HG03196 (cell line): ENCODE data around the gene PHF13.
A peak's percentile ranks its signal among the peaks of the same experiment; 100 is the strongest.

ENCODE experiments used
- ATAC-seq: cut with Tn5 transposase; IDR thresholded peaks from one replicate; pipeline ENCODE4 v1.9.1; 2021; ENCODE audit not compliant: unreplicated experiment

Gene PHF13

GRCh38 chr1:6601049-6601922 lies 12.2 kb upstream of the PHF13 start:
- peak; percentile 33 for ATAC-seq

DNA sequence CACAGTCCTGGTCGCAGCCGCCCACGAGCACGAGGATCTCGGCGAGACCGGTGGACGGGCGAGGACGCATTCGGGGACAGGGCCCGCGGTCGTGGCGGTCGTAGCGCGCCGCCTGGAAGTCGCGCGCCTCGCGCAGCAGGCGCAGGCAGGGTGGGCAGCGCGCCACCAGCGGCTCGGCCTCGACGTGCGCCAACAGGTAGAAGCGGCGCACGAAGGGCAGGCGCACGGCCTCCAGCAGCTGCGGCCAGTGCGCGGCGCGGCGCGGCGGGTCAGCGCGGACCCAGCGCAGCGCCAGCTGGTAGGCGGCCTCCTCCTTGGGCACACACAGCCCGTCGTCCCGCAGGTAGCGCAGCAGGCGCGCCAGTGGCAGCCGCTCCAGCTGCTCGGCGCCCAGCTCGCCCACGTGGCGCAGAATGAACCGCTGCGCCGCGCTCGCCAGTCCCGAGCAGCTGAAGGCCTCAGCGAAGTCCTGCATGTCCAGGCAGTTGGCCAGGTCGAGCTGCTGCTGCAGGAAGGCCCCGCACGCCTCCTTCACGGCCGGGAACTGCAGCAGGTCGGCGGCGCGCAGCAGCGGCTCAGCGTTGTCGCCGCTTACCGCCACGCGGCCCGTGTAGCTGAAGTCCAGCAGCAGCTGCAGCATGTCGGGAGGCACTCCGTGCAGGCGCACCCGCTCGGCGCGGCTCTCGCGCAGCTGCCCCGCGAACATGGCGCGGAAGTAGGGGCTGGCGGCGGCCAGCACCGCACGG lies 11.4 kb upstream of the PHF13 start:
- no peak for ATAC-seq

DNA sequence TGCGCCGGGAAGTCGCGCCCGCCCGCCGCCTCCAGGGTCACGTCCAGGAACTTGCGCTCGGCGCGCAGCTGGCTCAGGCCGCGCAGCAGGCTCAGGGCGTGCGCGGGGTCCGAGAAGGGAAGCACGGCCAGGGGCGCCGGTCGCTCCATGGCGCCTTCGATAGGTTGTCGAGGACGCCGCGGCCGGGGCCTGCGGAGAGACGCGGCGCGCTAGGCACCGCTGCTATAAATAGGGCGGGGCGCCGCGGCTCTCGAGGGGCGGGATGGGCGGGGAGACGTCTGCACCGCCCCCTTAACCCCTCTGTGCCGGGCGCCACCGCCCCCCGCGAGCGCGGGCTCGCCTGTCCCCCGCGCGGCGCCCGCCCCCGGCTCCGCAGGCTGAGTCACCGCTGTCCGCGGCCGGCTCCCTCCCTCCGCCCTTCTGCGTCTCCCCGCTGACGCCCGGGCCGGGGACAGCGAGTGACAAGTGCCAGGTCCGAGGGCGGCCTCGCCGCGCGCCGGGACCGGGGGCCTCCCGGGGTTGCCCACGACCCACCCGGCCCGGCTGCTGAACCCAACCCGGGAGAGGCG lies 10.8 kb upstream of the PHF13 start, which contains the start of gene KLHL21:
Gene KLHL21, minus strand, starts transcription at position 201 of the 569 bp plus-strand sequence. Its CDS starts 52 bp downstream, at position 149.
- ATAC-seq: peak; percentile 57

DNA sequence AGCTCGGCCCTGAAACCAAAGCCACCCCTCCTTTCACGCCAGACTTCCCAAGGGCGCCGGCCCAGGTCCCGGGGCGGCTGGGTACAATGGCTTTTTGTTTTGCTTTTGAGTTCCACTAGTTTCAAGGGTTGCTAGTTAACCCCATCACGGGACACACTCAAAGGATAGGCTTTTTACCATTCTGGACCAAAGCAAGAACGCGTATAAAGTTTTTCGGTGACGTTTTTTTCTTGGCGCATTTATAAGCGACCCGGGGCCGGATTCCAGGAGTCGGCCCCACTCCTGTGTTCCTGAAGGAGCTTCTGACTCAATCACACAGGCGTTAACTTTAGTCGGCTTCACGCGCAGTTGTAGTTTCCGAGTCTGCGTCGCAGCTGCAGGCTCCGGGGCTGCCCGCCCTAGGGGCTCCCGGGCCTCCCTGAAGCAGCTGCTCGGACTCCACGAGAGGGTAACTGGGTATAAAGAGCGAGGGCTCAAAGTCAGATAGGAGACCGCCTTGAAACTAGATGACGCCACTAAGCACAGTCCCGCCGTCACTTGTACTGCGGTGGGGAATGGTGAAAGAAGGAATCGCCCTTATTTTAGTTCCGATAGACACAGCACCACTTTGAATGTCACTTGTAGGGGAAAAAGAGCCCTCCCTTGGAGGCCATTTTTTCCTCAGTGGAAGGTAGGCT lies 10.2 kb upstream of the PHF13 start:
- ATAC-seq: peak; percentile 16

DNA sequence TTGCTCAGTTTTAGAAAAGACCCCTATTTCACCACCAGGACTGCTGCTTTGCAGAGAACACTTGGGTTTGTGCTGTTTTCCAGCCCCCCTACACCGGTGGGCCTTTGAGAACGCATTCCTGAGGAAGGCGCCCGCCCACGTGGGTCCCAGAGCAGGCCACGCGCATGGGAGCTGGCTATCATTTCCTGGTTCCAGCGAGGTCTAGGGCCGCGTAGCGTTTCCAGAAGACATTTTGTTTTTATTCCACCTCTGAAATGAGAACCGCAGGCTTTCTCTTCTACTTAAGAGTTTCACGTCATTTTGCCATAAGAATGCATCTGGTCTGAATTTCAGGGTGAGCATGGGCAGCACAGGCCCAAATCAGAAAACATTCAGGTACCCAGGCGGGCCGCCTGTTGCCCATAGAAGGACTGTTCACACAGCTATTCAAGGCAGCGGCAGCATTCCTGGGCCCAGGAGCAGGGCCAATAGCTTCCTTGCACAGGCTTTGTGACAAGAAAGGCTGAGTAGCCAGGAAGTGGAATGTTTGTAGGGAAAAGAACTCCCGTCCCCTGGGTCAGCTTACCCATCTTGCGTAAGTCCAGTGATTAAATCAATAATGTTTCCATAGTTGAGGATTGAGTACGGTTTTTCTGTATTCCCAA lies 9.5 kb upstream of the PHF13 start:
- no peak for ATAC-seq

DNA sequence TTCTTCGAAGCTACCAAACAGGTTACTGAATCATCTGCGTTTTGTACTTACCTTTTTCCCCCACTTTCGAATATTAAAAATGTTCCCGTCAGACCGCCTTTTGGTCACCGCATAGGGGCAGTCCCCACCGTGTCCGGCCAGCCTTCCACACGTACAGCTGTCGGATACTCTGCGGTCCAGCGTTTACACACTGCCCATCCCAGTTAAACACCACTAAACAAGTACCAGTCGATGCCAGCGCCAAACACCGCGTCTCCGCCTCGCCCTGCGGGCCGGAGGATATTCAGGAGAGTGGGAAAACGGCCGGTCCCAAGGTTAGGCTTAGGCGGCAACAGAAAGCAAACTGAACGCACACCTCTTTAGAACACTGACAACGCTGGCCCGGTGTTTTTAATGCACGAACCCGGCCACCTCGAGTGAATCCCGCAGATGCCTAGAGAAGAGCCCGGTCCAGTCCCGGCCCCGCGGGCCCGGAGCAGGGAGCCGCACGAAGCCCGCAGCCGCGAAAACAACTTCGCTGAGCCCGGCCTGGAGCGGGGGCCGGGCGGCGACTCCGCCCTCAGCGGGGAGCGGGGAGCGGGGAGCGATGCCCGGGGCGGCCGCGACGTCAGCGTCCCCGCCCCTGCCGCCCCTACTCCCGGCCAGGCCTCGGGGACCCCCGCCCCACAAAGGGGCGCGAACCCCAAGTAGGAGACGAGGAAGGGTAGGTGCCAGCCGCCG lies 730 bp upstream of the PHF13 start:
- ATAC-seq: peak; percentile 41

GRCh38 chr1:6614019-6614928 lies 743 bp downstream of the PHF13 start:
- ATAC-seq: no peak

GRCh38 chr1:6614929-6615785 lies 1.6 kb downstream of the PHF13 start:
- no peak for ATAC-seq

GRCh38 chr1:6619045-6619444 lies 5.5 kb downstream of the PHF13 start:
- ATAC-seq: no peak

DNA sequence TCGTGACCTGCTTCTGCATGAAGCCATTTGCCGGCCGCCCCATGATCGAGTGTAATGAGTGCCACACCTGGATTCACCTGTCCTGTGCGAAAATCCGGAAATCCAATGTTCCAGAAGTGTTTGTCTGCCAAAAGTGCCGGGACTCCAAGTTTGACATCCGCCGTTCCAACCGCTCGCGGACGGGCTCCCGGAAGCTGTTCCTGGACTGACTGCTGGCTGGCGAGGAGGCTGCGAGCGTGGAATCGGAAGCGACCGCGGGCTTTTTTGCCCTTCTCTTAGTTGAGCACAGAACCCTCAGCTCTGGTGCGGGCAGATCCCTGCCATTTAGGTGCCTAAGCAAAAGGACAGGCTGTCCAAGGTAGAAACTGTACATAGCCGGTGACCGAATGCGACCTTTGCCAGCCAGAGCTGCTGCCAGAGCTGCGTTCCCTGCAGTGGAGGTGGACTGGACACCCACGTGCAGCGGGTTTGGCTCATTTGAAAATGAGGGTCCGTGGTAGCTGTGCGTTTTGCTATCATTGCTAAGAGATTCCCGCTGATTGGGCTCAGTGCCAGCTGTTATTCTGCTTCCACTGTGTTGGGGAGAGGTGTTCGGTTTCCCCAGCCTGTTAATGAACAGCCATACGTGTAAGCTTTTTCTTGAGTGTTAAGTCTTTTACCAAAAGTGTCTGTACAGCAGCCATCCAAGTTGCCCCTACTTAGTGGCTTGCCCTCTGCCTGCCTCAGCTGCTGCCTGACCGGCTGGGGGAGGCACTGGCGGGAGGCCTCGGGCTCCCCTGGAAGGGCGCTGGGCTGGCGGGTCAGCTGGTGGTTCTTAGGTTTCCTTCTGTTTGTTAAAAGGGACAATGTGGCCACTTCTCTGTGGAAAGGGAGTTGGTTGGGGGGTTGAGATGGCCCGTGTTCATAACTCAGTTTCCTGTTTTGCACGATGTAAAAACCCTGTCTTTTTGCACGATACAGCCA lies 8.2 kb downstream of the PHF13 start:
- no peak for ATAC-seq

GRCh38 chr1:6622396-6623152 lies 9.0 kb downstream of the PHF13 start:
- ATAC-seq: no peak

GRCh38 chr1:6623269-6623965 lies 9.9 kb downstream of the PHF13 start:
- no peak for ATAC-seq

GRCh38 chr1:6624710-6625583 lies 11.4 kb downstream of the PHF13 start, which contains the start of gene THAP3:
THAP3 (plus strand) TSS chr1:6624868; CDS start chr1:6625219, 351 bp downstream.
- ATAC-seq: peak; percentile 78

DNA sequence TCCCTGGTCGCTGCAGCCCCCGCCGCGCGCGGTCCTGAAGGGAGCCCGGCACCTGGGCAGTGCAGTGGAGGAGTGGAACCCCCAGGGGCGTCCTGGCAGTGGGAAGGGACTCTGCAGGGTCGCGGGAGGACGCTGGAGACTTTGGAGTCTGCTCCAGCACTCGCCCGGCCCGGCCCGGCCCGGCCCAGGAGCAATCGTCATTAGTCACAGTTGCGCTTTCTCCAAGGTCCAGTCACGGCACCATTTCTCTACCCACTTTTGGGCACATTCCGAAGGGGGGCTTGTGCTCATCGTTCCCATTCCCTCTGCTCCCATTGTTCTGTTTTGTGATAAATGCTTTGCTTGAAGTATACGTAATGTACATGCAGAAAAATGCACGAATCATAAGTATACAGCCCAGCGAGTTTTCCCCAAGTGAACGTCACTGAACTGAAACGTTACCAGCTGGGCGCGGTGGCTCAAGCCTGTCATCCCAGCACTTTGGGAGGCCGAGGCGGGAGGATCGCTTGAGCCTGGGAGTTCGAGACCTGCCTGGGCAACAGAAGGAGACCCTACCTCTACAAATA lies 12.1 kb downstream of the PHF13 start:
- peak; percentile 19 for ATAC-seq
